SK-N-MC (cell line): ENCODE data around the gene PCNX3.

Experiments
- EZH2 ChIP-seq: fragments of 200-600 bp; sonication (generic); IDR thresholded peaks from one replicate; pipeline ENCODE4 v1.6.1; 2017; ENCODE audit warnings: antibody characterized with exemption
- POLR2AphosphoS5 ChIP-seq: IDR thresholded peaks from 2 replicates; pipeline ENCODE4 v1.6.1; 2012; ENCODE audit warnings: mild to moderate bottlenecking, low read depth, low read length, borderline replicate concordance

DNA sequence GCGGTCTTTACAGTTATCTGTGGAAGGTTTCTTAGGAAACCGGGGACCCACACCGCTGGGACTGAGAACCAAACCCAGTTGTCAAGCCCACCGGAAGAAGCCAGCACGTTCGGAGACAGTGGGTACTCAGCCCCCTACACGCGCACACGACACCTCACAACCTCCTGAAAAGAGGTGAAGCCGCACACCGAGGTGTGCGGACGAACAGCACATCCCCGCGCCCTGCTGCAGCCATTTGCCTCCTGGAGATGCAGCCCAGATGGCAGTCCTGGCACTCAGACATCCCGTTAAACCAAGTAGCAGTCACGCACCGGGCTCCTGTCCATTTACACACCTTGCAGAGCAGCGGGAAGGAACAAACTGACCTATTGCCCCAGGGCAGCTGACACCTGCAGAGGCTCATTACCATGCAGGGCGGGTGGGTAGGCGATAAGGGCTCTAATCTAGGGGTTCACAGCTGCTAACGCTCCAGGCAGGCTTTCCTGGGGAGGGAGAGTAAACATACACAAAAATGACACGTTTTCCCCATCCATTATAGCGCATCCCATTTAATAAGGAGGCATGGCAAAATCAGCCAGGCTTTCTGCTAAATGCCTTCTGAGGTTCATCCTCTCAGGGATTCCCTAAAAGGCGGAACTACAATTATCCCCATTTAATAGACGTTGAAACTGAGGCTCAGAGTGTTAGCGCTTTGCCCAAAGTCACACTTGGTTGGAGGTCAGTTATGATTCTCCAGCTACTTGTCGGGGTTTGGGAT is 40.6 kb upstream of the PCNX3 start:
- peak; percentile 15; the same call in 1 of the 2 replicates for TF ChIP-seq POLR2AphosphoS5
- TF ChIP-seq EZH2 = no peak
